ENCODE data around the gene SERINC2. TPM values are rescaled to one million over a fixed set of nuclear protein-coding genes. Genes with fewer than 3 reads are reported as not detected.

The SERINC2 gene
- total and polyA plus RNA-seq, 10 of the 15 experiments (the other 5 are each of a cell fraction or from before 2014, with no cell fraction given): 0.02 to 9.4 (median 0.50) TPM

- ChIA-PET RAD21 (ENCODE audit: unreplicated experiment) (interaction anchor here (1.1 to 9.6 kb wide), 4 partner anchors 23 to 130 kb away, joined by 3 to 99 read pairs (median 42); no protein-coding TSS in a partner anchor), CTCF (interaction anchor here (0.7 to 10.6 kb wide), 7 partner anchors 23 to 238 kb away, joined by 3 to 204 read pairs (median 5); no protein-coding TSS in a partner anchor), SMC1A (ENCODE audit: uncharacterized antibody, unreplicated experiment) (interaction anchor here (1.0 to 9.5 kb wide), 7 partner anchors 25 to 370 kb away, joined by 3 to 135 read pairs (median 4); no protein-coding TSS in a partner anchor), POLR2A (interaction anchor here (0.8 to 1.1 kb wide), 2 partner anchors 45 to 130 kb away, joined by 3 to 4 read pairs; partner anchors contain the start of gene FABP3)
- Histone ChIP-seq H3K9me3 (replicated peaks; ENCODE audit: control insufficient read depth, insufficient read depth, low read length) (no peaks in the 10 kb centered on the region), H3K4me1 (ENCODE audit: control insufficient read depth, insufficient read depth, low read length) (peaks cover 11% of the 10 kb centered on the region), H4K20me1 (ENCODE audit: control insufficient read depth, insufficient read depth) (no peaks in the 10 kb centered on the region), H3K36me3 (ENCODE audit: control insufficient read depth in 2 of 2, insufficient read depth in 2 of 2, low read length in 1 of 2) (no peaks in the 10 kb centered on the region), H3K79me2 (ENCODE audit: control insufficient read depth, insufficient read depth, low read length) (no peaks in the 10 kb centered on the region), H2AFZ (ENCODE audit: control insufficient read depth, low read depth, low read length) (no peak overlapping the region), H3K27ac (ENCODE audit: control insufficient read depth, insufficient read depth) (no peak overlapping the region), H3K9ac (ENCODE audit: control insufficient read depth, insufficient read depth, low read length) (no peak overlapping the region), H3K4me3 (no peak overlapping the region), H3K27me3 (replicated peaks in 1 of 2; ENCODE audit: control insufficient read depth in 2 of 2, insufficient read depth in 2 of 2, low read length in 1 of 2) (peaks cover 0 to 9% of the 10 kb centered on the region in 2 experiments; a peak in 3 of 4 replicates), H3K4me2 (ENCODE audit: control insufficient read depth, insufficient read depth) (no peak overlapping the region)
- no peak for FAIRE-seq
- no peak for ATAC-seq
- TF ChIP-seq E4F1 (IDR thresholded peaks at IDR 0.05; ENCODE audit: borderline replicate concordance, partially characterized antibody): no peak
- no peak for TF ChIP-seq POU2F2 (IDR thresholded peaks at IDR 0.05; ENCODE audit: borderline replicate concordance, low read depth, low read length)
- no peak for TF ChIP-seq SMAD1 (IDR thresholded peaks at IDR 0.05; ENCODE audit: low read depth, partially characterized antibody)
- no peak for TF ChIP-seq ZNF24 (IDR thresholded peaks at IDR 0.05)
- TF ChIP-seq, protein P1, sequence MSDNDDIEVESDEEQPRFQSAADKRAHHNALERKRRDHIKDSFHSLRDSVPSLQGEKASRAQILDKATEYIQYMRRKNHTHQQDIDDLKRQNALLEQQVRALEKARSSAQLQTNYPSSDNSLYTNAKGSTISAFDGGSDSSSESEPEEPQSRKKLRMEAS (IDR thresholded peaks at IDR 0.05; ENCODE audit: low read depth, low read length): no peak
- no peak for TF ChIP-seq TCF7 (IDR thresholded peaks at IDR 0.05; ENCODE audit: borderline replicate concordance)
- TF ChIP-seq BACH1 (IDR thresholded peaks at IDR 0.05; ENCODE audit: borderline replicate concordance): no peak
- no peak for TF ChIP-seq NRF1 (conservative IDR thresholded peaks at IDR 0.05; ENCODE audit: low read depth, low read length)
- no peak for TF ChIP-seq SMC3 (IDR thresholded peaks at IDR 0.05; ENCODE audit: borderline replicate concordance, low read length)
- TF ChIP-seq, protein P2, sequence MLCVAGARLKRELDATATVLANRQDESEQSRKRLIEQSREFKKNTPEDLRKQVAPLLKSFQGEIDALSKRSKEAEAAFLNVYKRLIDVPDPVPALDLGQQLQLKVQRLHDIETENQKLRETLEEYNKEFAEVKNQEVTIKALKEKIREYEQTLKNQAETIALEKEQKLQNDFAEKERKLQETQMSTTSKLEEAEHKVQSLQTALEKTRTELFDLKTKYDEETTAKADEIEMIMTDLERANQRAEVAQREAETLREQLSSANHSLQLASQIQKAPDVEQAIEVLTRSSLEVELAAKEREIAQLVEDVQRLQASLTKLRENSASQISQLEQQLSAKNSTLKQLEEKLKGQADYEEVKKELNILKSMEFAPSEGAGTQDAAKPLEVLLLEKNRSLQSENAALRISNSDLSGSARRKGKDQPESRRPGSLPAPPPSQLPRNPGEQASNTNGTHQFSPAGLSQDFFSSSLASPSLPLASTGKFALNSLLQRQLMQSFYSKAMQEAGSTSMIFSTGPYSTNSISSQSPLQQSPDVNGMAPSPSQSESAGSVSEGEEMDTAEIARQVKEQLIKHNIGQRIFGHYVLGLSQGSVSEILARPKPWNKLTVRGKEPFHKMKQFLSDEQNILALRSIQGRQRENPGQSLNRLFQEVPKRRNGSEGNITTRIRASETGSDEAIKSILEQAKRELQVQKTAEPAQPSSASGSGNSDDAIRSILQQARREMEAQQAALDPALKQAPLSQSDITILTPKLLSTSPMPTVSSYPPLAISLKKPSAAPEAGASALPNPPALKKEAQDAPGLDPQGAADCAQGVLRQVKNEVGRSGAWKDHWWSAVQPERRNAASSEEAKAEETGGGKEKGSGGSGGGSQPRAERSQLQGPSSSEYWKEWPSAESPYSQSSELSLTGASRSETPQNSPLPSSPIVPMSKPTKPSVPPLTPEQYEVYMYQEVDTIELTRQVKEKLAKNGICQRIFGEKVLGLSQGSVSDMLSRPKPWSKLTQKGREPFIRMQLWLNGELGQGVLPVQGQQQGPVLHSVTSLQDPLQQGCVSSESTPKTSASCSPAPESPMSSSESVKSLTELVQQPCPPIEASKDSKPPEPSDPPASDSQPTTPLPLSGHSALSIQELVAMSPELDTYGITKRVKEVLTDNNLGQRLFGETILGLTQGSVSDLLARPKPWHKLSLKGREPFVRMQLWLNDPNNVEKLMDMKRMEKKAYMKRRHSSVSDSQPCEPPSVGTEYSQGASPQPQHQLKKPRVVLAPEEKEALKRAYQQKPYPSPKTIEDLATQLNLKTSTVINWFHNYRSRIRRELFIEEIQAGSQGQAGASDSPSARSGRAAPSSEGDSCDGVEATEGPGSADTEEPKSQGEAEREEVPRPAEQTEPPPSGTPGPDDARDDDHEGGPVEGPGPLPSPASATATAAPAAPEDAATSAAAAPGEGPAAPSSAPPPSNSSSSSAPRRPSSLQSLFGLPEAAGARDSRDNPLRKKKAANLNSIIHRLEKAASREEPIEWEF (IDR thresholded peaks at IDR 0.05; ENCODE audit: insufficient replicate concordance, low read depth, low read length): no peak
- in situ Hi-C loops (cut with MboI) (no loop called here), intact Hi-C loops (cut with micrococcal nuclease; ENCODE audit: unreplicated experiment) (no loop called here)
- no TSS peak for BruUV-seq (replicated peaks)
- 11% methylated on average over 4 of the region's 4 CpGs for WGBS (ENCODE audit: insufficient coverage, insufficient replicate concordance, low lambda C conversion rate, missing lambda C conversion rate)
- DNase-seq (ENCODE audit: low read depth, low spot score): no peak
These were observed 5.8 kb downstream of the SERINC2 start for GRCh38 chr1:31418626-31419323.
